ENCODE data around the gene OR2A14. TPM values are rescaled to one million over a fixed set of nuclear protein-coding genes. Genes with fewer than 3 reads are reported as not detected.

Gene OR2A14
- total and polyA plus RNA-seq, 10 of the 15 experiments (the other 5 are each of a cell fraction or from before 2014, with no cell fraction given): not detected

- Histone ChIP-seq H3K4me3 (no peak overlapping the region), H4K20me1 (ENCODE audit: control insufficient read depth, insufficient read depth) (no peaks in the 10 kb centered on the region), H2AFZ (ENCODE audit: control insufficient read depth, low read depth, low read length) (no peak overlapping the region), H3K27ac (ENCODE audit: control insufficient read depth, insufficient read depth) (no peak overlapping the region), H3K9ac (ENCODE audit: control insufficient read depth, insufficient read depth, low read length) (no peak overlapping the region), H3K4me1 (ENCODE audit: control insufficient read depth, insufficient read depth, low read length) (no peaks in the 10 kb centered on the region), H3K79me2 (ENCODE audit: control insufficient read depth, insufficient read depth, low read length) (no peaks in the 10 kb centered on the region), H3K9me3 (replicated peaks; ENCODE audit: control insufficient read depth, insufficient read depth, low read length) (no peaks in the 10 kb centered on the region), H3K27me3 (replicated peaks in 1 of 2; ENCODE audit: control insufficient read depth in 2 of 2, insufficient read depth in 2 of 2, low read length in 1 of 2) (no peaks in the 10 kb centered on the region), H3K36me3 (ENCODE audit: control insufficient read depth in 2 of 2, insufficient read depth in 2 of 2, low read length in 1 of 2) (no peaks in the 10 kb centered on the region), H3K4me2 (ENCODE audit: control insufficient read depth, insufficient read depth) (no peak overlapping the region)
- RAD21 ChIA-PET (ENCODE audit: unreplicated experiment): no interaction called here
- in situ Hi-C loops (cut with MboI): no loop called here
- BruUV-seq (replicated peaks): no TSS peak
- SMC1A ChIA-PET (ENCODE audit: uncharacterized antibody, unreplicated experiment): no interaction called here
- DNase-seq (ENCODE audit: low read depth, low spot score) (no peak), ATAC-seq (no peak), FAIRE-seq (no peak)
- 18% methylated on average over 8 of the region's 8 CpGs for WGBS (ENCODE audit: insufficient coverage, insufficient replicate concordance, low lambda C conversion rate, missing lambda C conversion rate)
- CTCF ChIA-PET: no interaction called here
- intact Hi-C loops (cut with micrococcal nuclease; ENCODE audit: unreplicated experiment): no loop called here
- POLR2A ChIA-PET: no interaction called here
- TF ChIP-seq MEF2A (IDR thresholded peaks at IDR 0.05; ENCODE audit: insufficient read depth, low read depth, low read length): no peak
- no peak for TF ChIP-seq BCLAF1 (IDR thresholded peaks at IDR 0.05)
These were observed 4.6 kb upstream of the OR2A14 start for GRCh38 chr7:144118341-144118740.

- peak; percentile 8 for DNase-seq (ENCODE audit: low read depth, low spot score)
- ChIA-PET SMC1A (ENCODE audit: uncharacterized antibody, unreplicated experiment) (interaction anchor here (0.5 to 2.4 kb wide), 15 partner anchors 11 to 888 kb away, joined by 3 to 27 read pairs (median 4); no protein-coding TSS in a partner anchor), POLR2A (no interaction called here), CTCF (interaction anchor here (0.7 to 2.4 kb wide), 33 partner anchors 9 to 888 kb away, joined by 3 to 26 read pairs (median 5); partner anchors contain the start of genes TCAF1 and ZYX), RAD21 (ENCODE audit: unreplicated experiment) (interaction anchor here (0.6 to 2.5 kb wide), 24 partner anchors 8 to 904 kb away, joined by 3 to 35 read pairs (median 4); partner anchors contain the start of genes OR2A25 and TCAF1)
- Histone ChIP-seq H3K4me3 (no peak overlapping the region), H2AFZ (ENCODE audit: control insufficient read depth, low read depth, low read length) (no peak overlapping the region), H3K36me3 (ENCODE audit: control insufficient read depth in 2 of 2, insufficient read depth in 2 of 2, low read length in 1 of 2) (no peaks in the 10 kb centered on the region), H3K79me2 (ENCODE audit: control insufficient read depth, insufficient read depth, low read length) (no peaks in the 10 kb centered on the region), H3K4me2 (ENCODE audit: control insufficient read depth, insufficient read depth) (no peak overlapping the region), H3K9ac (ENCODE audit: control insufficient read depth, insufficient read depth, low read length) (no peak overlapping the region), H3K4me1 (ENCODE audit: control insufficient read depth, insufficient read depth, low read length) (no peaks in the 10 kb centered on the region), H4K20me1 (ENCODE audit: control insufficient read depth, insufficient read depth) (no peaks in the 10 kb centered on the region), H3K27me3 (replicated peaks in 1 of 2; ENCODE audit: control insufficient read depth in 2 of 2, insufficient read depth in 2 of 2, low read length in 1 of 2) (no peaks in the 10 kb centered on the region), H3K27ac (ENCODE audit: control insufficient read depth, insufficient read depth) (no peak overlapping the region), H3K9me3 (replicated peaks; ENCODE audit: control insufficient read depth, insufficient read depth, low read length) (no peaks in the 10 kb centered on the region)
- WGBS (ENCODE audit: insufficient coverage, insufficient replicate concordance, low lambda C conversion rate, missing lambda C conversion rate): 0% methylated on average over 6 of the region's 6 CpGs
- in situ Hi-C loops (cut with MboI) (no loop called here), intact Hi-C loops (cut with micrococcal nuclease; ENCODE audit: unreplicated experiment) (loop anchor here (5.0 to 10.0 kb wide), 2 partner anchors 226 to 883 kb away; partner anchors contain the start of gene TCAF1)
- BruUV-seq (replicated peaks): no TSS peak
- peak; percentile 61 for FAIRE-seq
- ATAC-seq: peak; percentile 100
- TF ChIP-seq ZNF592 (IDR thresholded peaks at IDR 0.05) (0 out of 2 replicates have a peak, but pooled peaks have one; percentile 37), CTCF (IDR thresholded peaks at IDR 0.05 in 2 of 3, conservative IDR thresholded peaks at IDR 0.05 in 1 of 3; ENCODE audit: control insufficient read depth in 2 of 3, extremely low read depth in 1 of 3, insufficient read depth in 1 of 3, low read depth in 3 of 3, low read length in 3 of 3) (peak; percentile 87 to 92 (median 89)), RAD51 (IDR thresholded peaks at IDR 0.05) (peak; percentile 97), SMC3 (IDR thresholded peaks at IDR 0.05; ENCODE audit: borderline replicate concordance, low read length) (peak; percentile 80)
These were observed 4.8 kb downstream of the OR2A14 start for GRCh38 chr7:144127714-144128334.

All from GM12878 (cell line).